Activated CD4-positive, alpha-beta T cell treated with anti-CD3 and anti-CD28 coated beads, Interleukin-2, amount 10 ng/mL, durations not matched to agents 7 days and 5 days (primary cell): ENCODE measurements around the gene ATP1A4. TPM values are rescaled to one million over a fixed set of nuclear protein-coding genes. Genes with fewer than 3 reads are reported as not detected.

Source experiments
- CTCF ChIA-PET: fragments of 350-600 bp; sonication (Branson Sonifier 250); formaldehyde crosslinking; loops from one replicate; lab custom pipeline; 2021; ENCODE audit warnings: antibody characterized with exemption; lab: Charles Lee
- POLR2A ChIA-PET: fragments of 350-600 bp; sonication (Branson Sonifier 250); formaldehyde crosslinking; loops from one replicate; lab custom pipeline; 2021; ENCODE audit warnings: antibody characterized with exemption; lab: Charles Lee
- DNase-seq: peaks from one replicate; pipeline ENCODE4 v3.0.0-alpha.2; 2020
- H3K27ac Mint-ChIP-seq: one replicate; pipeline ENCODE4 v1.8.0; 2021; ENCODE audit warnings: mild to moderate bottlenecking, moderate library complexity, mixed read lengths
- H3K27me3 Mint-ChIP-seq: one replicate; pipeline ENCODE4 v1.8.0; 2021; ENCODE audit warnings: mixed read lengths
- H3K36me3 Mint-ChIP-seq: one replicate; pipeline ENCODE4 v1.8.0; 2021; ENCODE audit warnings: low read depth, mixed read lengths
- H3K4me1 Mint-ChIP-seq: one replicate; pipeline ENCODE4 v1.8.0; 2021; ENCODE audit warnings: mixed read lengths
- H3K4me3 Mint-ChIP-seq: one replicate; pipeline ENCODE4 v1.8.0; 2021; ENCODE audit warnings: mild to moderate bottlenecking, moderate library complexity, mixed read lengths
- H3K9me3 Mint-ChIP-seq: one replicate; pipeline ENCODE4 v1.8.0; 2021; ENCODE audit warnings: mixed read lengths
- total RNA-seq, 2 experiments: library from RNA; stranded (reverse); gene quantifications; one replicate each; pipeline ENCODE4 v1.2.3, GENCODE V29; 2021

Gene ATP1A4
- total RNA-seq, 2 experiments from 2014 or later: not detected

DNA sequence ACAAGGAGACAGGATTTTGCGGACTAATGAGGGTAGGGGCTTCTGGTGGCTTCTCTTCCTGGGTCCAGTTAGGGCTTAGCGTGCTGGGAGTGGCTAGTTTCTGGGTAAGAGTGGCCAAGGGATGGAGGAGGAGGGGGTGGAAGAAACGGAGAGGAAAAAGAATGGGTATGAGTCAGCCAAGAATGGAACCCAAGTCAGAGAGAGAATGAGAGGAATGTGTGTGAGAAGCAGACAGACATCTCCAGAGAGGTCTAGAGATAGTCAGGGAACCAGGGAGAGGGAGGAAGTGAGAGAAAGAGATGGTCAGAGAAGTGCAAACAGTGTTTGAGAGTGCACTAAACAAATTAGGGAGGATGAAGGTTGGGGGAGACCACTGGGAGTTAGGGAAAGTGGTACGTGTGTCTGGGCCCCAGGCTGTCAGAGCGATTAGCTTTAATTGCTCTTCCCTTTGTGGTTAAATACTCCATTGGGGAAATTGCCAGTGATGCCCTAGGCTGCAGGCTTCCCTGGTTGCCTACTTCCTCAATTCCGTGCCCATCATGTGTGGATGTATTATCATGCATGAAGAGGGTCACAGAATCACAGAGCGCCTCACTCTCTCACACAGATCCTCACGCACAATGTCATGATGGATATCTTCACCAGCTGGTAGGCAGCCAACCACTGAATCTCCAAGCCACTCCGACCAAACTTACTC, 55.2 kb downstream of the ATP1A4 start:
- H3K36me3 Mint-ChIP-seq: peaks cover 3% of the 10 kb centered on the region
- no peak for DNase-seq
- peak overlapping the region; percentile 86 for H3K4me3 Mint-ChIP-seq
- POLR2A ChIA-PET: no interaction called here
- CTCF ChIA-PET: interaction anchor here (0.9 to 1.8 kb wide), 5 partner anchors 12 to 85 kb away, joined by 3 to 6 read pairs (median 4); partner anchors contain the start of gene CASQ1
- H3K9me3 Mint-ChIP-seq: no peaks in the 10 kb centered on the region
- peaks cover 38% of the 10 kb centered on the region for H3K4me1 Mint-ChIP-seq
- H3K27me3 Mint-ChIP-seq: no peaks in the 10 kb centered on the region
- H3K27ac Mint-ChIP-seq: peak overlapping the region; percentile 79

DNA sequence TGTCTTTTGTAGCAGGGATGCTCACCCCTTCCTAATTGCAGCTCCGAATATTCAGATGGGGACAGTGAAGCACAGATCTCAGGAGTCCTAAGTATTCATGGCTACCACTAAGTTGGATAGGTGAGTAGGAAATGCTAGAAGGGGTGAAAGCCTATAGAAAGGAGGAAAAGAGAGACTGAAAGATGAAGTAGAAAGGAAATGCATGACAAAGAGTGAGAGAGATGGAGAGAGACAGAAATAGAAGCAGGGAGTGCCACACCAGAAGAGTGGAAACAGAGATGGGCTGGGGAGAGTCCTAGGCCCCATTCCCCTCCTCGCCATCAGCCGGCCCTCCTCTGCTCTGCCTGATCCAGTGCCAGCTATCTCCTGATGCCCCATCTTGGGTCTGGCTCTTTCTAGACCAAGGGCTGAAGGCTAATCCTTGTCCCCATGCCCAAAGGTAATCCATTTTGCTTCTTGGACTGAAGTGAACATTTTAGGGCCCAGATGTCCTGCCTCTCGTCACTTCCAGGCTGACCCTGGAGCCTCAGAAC, 55.8 kb downstream of the ATP1A4 start:
- H3K4me1 Mint-ChIP-seq: peaks cover 38% of the 10 kb centered on the region
- POLR2A ChIA-PET: no interaction called here
- no peak overlapping the region for H3K4me3 Mint-ChIP-seq
- no peaks in the 10 kb centered on the region for H3K27me3 Mint-ChIP-seq
- H3K9me3 Mint-ChIP-seq: no peaks in the 10 kb centered on the region
- no peak overlapping the region for H3K27ac Mint-ChIP-seq
- no peak for DNase-seq
- CTCF ChIA-PET: interaction anchor here (0.9 to 1.8 kb wide), 5 partner anchors 11 to 84 kb away, joined by 3 to 6 read pairs (median 4); partner anchors contain the start of gene CASQ1
- peaks cover 5% of the 10 kb centered on the region for H3K36me3 Mint-ChIP-seq

DNA sequence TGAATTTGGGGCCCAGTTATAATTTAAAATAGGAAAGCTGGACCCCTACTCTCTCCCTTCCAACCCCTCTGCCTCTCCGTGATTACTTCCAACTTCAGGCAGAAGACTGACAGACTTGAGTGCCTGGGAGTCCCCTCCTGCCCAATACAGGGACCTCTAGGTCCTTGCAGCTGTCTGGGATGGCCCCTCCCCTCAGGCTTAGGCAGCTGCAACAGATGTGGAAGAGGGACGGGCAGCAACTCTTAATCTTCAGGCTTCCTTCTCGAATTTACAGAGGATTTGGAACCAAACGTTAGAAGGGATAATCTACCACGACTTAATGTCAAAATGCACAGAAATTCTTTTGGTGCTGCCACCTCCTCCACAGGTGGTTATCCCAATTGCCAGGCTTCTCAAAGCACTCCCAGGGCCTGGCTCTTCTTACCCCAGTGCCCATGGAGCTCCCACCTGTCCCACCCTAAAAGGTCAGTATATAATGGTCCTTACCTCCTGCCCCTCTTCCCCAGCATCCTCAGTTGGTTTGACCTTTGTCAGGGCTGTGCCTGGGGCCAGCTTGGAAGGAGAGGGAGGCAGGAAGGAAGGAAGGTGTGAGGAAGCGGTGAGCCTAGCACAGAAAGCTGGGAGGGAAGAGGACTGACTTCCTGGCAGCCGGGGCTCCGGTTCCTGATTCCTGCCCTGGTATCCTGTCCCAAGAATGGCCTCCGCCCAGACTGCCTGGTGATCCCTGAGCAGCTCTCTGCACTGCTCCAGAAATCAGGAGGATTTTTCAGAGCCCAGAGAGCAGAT, 56.6 kb downstream of the ATP1A4 start:
- peaks cover 38% of the 10 kb centered on the region for H3K4me1 Mint-ChIP-seq
- H3K9me3 Mint-ChIP-seq: no peaks in the 10 kb centered on the region
- CTCF ChIA-PET: interaction anchor here (0.9 to 1.8 kb wide), 6 partner anchors 10 to 44 kb away, joined by 3 to 6 read pairs (median 4); partner anchors contain the start of gene CASQ1
- DNase-seq: no peak
- POLR2A ChIA-PET: no interaction called here
- peak overlapping the region; percentile 31 for H3K27ac Mint-ChIP-seq
- H3K36me3 Mint-ChIP-seq: peaks cover 11% of the 10 kb centered on the region
- no peak overlapping the region for H3K4me3 Mint-ChIP-seq
- H3K27me3 Mint-ChIP-seq: no peaks in the 10 kb centered on the region

DNA sequence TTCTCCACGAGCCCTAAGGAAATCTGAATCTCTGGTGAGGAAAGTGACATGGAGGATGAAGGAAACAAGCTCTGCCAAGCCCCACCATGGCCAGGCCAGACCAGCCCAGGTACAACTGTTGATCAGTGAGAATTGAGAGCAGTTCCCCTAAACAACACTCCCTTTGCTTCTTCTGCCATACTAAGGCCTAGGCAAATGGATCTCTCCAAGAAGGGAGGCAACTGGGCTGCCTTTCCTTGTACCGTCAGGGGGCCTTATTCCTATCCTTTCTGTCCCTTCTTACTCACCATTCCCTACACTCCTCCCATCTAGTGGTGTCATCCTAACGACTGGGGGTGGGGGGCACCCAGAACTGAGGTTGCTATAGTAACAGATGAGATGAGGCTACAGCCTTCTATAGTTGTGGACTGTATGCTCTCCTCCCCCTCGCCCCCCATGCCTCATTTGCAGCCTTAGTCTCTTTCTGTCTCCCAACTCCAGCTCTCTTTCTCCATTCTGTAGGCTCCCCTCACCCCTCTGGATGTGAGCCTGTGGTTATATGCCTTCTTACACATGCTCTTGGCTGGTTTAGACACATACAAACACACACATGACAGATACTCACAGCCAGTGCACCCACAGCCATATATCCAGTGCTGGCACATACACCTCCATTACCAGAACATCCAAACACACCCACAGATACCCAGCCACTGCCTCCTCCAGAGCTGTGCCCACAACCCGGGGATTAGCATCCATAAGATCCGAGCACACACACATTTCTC, 57.3 kb downstream of the ATP1A4 start:
- ChIA-PET POLR2A (no interaction called here), CTCF (interaction anchor here (1.0 to 1.8 kb wide), 4 partner anchors 13 to 43 kb away, joined by 3 to 6 read pairs (median 4); no protein-coding TSS in a partner anchor)
- Mint-ChIP-seq H3K36me3 (peaks cover 16% of the 10 kb centered on the region), H3K27me3 (no peaks in the 10 kb centered on the region), H3K27ac (peak overlapping the region; percentile 22), H3K9me3 (no peaks in the 10 kb centered on the region), H3K4me1 (peaks cover 38% of the 10 kb centered on the region), H3K4me3 (no peak overlapping the region)
- no peak for DNase-seq

DNA sequence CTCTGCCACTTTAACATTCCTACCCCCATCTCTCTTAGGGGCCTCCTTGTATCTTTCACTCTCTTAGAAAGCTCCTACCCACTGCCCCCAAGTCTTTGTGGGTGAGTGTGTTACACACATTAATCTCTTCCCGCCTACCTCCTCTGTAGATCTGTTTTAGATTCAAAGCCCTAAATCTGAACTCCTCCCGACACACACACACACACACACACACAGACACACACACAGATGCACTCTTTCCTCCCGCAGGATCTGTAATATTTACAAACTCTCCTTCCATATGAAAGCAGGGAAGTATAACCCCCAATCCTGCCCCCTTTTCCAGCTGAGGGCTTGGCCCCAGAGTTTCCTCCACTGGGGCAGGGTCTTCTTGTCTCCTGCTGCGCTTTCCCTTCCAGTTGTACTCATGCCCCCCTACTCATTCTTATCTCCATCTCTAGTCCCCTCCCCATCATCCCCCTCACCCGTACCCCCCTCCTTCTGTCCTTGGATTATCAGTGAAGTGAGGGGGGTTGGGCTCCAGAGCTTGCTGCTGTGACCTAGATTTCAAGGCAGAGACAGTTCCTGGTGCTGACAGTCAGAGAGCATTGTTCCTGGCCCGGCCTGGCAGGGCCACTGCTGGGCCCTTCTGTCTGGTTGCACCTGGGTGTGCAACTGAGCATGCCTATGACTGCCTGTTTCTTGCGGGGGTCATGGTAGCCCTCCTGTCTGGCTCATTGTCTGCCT, 58.1 kb downstream of the ATP1A4 start:
- no peaks in the 10 kb centered on the region for H3K9me3 Mint-ChIP-seq
- ChIA-PET CTCF (interaction anchor here (0.9 to 2.0 kb wide), 4 partner anchors 14 to 108 kb away, joined by 3 to 6 read pairs (median 4); no protein-coding TSS in a partner anchor), POLR2A (no interaction called here)
- H3K4me3 Mint-ChIP-seq: no peak overlapping the region
- no peaks in the 10 kb centered on the region for H3K27me3 Mint-ChIP-seq
- no peak overlapping the region for H3K27ac Mint-ChIP-seq
- no peak for DNase-seq
- peaks cover 31% of the 10 kb centered on the region for H3K4me1 Mint-ChIP-seq
- peaks cover 19% of the 10 kb centered on the region for H3K36me3 Mint-ChIP-seq

DNA sequence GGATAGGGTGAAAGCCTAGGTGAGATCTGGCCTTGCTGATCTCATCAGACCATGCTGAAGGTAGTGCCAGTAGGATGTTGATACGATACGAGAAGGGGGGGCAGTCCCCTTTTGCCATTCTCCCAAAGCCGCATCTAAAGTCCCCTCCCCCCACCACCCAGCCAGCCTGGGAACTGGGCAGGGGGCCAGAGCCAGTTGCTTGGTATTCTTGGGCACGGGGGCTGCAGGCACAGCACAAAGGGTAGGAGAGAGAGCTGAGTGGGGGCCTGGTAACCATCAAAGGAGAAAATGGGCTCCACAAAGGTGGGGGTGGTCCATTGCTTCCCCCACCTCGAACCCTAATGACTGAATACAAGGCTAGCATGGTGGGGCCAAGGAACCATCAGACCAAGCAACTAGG, 59.2 kb downstream of the ATP1A4 start:
- CTCF ChIA-PET: interaction anchor here (0.7 to 2.0 kb wide), 3 partner anchors 8 to 109 kb away, joined by 4 to 8 read pairs (median 7); no protein-coding TSS in a partner anchor
- peaks cover 30% of the 10 kb centered on the region for H3K36me3 Mint-ChIP-seq
- no peak overlapping the region for H3K4me3 Mint-ChIP-seq
- DNase-seq: no peak
- POLR2A ChIA-PET: no interaction called here
- H3K4me1 Mint-ChIP-seq: peaks cover 25% of the 10 kb centered on the region
- H3K27me3 Mint-ChIP-seq: no peaks in the 10 kb centered on the region
- no peak overlapping the region for H3K27ac Mint-ChIP-seq
- no peaks in the 10 kb centered on the region for H3K9me3 Mint-ChIP-seq

DNA sequence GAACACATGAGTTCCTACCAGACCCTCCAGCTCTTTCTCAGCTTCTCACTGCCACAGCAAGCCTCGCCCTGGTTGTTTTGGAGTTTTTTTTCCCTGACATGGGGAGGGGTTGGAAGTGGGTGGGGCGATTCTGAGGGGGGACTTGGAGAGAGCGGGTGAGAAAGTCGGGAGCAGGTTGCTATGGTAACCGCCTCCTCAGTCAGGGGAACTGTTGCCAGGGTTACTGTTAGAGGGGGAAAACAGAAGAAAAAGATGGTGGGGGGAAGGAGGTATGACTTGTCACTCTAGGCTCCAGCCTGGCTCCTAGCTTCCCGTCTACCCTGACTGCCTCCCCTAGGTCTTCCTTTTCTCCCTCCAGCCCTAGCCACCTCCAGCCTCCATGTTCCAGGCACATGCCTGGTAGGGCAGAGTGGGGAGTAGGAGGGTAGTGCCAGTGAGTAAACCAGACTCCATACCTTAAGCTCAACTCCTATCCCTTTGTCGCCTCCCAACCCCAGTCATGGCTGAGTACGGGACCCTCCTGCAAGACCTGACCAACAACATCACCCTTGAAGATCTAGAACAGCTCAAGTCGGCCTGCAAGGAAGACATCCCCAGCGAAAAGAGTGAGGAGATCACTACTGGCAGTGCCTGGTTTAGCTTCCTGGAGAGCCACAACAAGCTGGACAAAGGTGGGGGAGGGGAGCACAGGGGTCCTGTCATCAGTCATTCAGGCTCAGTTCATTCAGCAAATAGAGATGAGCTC, 59.8 kb downstream of the ATP1A4 start:
- CTCF ChIA-PET: interaction anchor here (0.7 to 2.0 kb wide), 4 partner anchors 9 to 110 kb away, joined by 3 to 8 read pairs (median 6); no protein-coding TSS in a partner anchor
- Mint-ChIP-seq H3K36me3 (peaks cover 35% of the 10 kb centered on the region), H3K9me3 (no peaks in the 10 kb centered on the region), H3K4me3 (no peak overlapping the region), H3K27ac (peak overlapping the region; percentile 22), H3K27me3 (no peaks in the 10 kb centered on the region), H3K4me1 (peaks cover 22% of the 10 kb centered on the region)
- POLR2A ChIA-PET: no interaction called here
- DNase-seq: no peak

DNA sequence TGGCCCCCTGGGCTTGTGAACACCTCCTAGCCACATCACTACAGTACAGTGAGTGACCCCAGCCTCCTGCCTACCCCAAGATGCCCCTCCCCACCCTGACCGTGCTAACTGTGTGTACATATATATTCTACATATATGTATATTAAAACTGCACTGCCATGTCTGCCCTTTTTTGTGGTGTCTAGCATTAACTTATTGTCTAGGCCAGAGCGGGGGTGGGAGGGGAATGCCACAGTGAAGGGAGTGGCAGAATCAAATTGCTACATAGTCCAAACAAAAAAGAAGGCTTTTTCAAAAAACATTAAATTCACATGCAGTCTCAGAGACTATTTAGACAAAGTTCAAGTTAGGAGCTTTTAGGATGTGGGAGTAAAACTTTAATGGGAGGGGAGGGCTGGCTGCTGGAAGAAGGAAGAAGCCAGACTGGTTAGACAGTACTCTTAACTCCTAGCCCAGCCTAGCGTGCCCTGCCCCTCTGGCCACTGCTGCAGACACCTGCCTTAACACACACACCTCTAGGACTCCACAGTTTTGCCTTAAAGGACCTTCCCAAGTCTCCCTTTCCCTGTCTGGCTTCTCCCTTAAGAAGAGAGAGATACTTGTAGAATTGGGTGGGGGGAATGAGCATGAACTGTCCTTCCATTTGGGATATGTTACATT, 63.2 kb downstream of the ATP1A4 start:
- H3K27me3 Mint-ChIP-seq: no peaks in the 10 kb centered on the region
- no peak for DNase-seq
- ChIA-PET CTCF (no interaction called here), POLR2A (no interaction called here)
- H3K4me3 Mint-ChIP-seq: no peak overlapping the region
- H3K27ac Mint-ChIP-seq: no peak overlapping the region
- H3K4me1 Mint-ChIP-seq: peaks cover 6% of the 10 kb centered on the region
- peaks cover 41% of the 10 kb centered on the region for H3K36me3 Mint-ChIP-seq
- no peaks in the 10 kb centered on the region for H3K9me3 Mint-ChIP-seq

DNA sequence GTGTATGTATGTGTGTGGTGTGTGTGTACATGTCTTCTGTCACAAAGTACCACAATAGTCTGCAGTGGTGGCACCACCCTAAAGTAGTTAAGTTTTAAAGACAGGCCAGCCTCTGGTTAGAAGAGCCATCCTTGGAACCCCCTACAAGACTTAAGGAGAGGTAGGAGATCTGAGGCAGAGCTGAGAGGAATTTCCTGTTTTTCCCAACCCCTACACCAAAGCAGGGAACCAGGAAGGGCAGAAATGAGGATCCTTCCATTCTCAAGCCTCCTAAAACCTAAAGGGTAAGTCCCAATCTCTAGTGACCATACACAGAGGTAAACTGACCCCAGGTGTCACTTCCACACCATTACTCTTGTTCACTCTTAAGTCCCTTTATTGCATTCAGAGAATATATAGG, 64.9 kb downstream of the ATP1A4 start:
- Mint-ChIP-seq H3K4me1 (no peaks in the 10 kb centered on the region), H3K27ac (no peak overlapping the region), H3K9me3 (no peaks in the 10 kb centered on the region), H3K36me3 (peaks cover 46% of the 10 kb centered on the region), H3K4me3 (no peak overlapping the region), H3K27me3 (no peaks in the 10 kb centered on the region)
- DNase-seq: no peak
- ChIA-PET POLR2A (no interaction called here), CTCF (no interaction called here)

DNA sequence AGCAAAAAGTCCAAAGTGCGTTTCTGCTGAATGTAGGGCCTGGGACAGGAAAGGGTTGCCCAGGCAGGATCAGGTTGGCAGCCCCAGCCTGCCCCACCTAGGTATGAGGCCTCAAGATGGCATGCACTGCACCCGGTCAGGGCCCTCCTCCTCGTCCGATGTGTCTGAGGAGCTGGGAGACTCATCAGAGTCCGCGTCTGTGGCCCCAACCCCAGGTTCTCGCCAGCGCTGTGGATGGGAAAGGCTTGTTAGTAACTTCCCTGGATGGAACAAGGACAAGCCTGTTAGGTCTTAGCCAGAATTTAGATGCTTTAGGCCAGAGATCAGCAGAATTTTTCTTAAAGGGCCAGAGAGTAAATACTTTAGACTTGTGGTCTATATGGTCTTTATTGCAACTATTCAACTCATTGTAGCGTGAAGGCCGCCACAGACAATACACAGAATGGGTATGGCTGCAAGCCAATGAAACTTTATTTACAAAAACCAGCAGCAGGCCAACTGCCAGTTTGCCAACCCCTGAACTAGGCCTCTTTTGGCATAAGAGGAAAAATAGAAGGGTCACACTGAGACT, 66.2 kb downstream of the ATP1A4 start:
- Mint-ChIP-seq H3K4me1 (no peaks in the 10 kb centered on the region), H3K27me3 (no peaks in the 10 kb centered on the region), H3K36me3 (peaks cover 50% of the 10 kb centered on the region), H3K4me3 (no peak overlapping the region), H3K27ac (no peak overlapping the region), H3K9me3 (no peaks in the 10 kb centered on the region)
- POLR2A ChIA-PET: no interaction called here
- CTCF ChIA-PET: interaction anchor here (0.6 to 2.1 kb wide), 7 partner anchors 10 to 159 kb away, joined by 3 to 7 read pairs (median 3); no protein-coding TSS in a partner anchor
- no peak for DNase-seq
